Vagina (tissue), 2 donors: ENCODE measurements around the gene TBC1D3I.
"Not testable (repeated sequence)": the region's sequence is repeated elsewhere in the genome, so short reads cannot be mapped to it uniquely, and the experiment has no call there.

Source experiments
- CTCF ChIP-seq, 3 experiments: fragments of 450-650 bp in 2 of 3; fragments of 200-600 bp in 1 of 3; sonication (generic) in 1 of 3; IDR thresholded peaks; one replicate each; pipeline ENCODE4 v1.5.1; 2017 to 2019; ENCODE audit warnings: antibody characterized with exemption in 3 of 3, mild to moderate bottlenecking in 2 of 3, moderate library complexity in 2 of 3
- POLR2AphosphoS5 ChIP-seq, 2 donors: sonication (generic); formaldehyde crosslinking; IDR thresholded peaks; one replicate each; pipeline ENCODE4 v1.9.0; 2017; ENCODE audit warnings: antibody characterized with exemption in 2 of 2, mild to moderate bottlenecking in 2 of 2, low read depth in 1 of 2; ENCODE audit not compliant: insufficient read depth in 1 of 2

GRCh38 chr17:36210439-36211211 is 53.7 kb downstream of the TBC1D3I start, which contains the start of gene CCL4L2:
- TF ChIP-seq CTCF (IDR thresholded peaks at IDR 0.05); POLR2AphosphoS5 (IDR thresholded peaks at IDR 0.05; ENCODE audit: insufficient read depth in 1 of 2, low read depth in 1 of 2): not testable (repeated sequence)
